ENCODE data around the gene VTI1A. TPM values are rescaled to one million over a fixed set of nuclear protein-coding genes. Genes with fewer than 3 reads are reported as not detected.
A peak's percentile ranks its signal among the peaks of the same experiment; 100 is the strongest.

The VTI1A gene
- total RNA-seq, 1 experiment from 2014 or later: 22.0 TPM

- DNase-seq: no peak
- peak overlapping the region; percentile 78 for H2AK5ac ChIP-seq (ENCODE audit: insufficient read length, low read length)
- H3K4ac ChIP-seq (ENCODE audit: low read depth, low read length): no peak overlapping the region
- no peaks in the 10 kb centered on the region for H3K27me3 ChIP-seq (ENCODE audit: insufficient read depth, low read length)
- H3K9me3 ChIP-seq (ENCODE audit: control insufficient read depth, low read depth, low read length): no peaks in the 10 kb centered on the region
- peaks cover 0 to 5% of the 10 kb centered on the region in 2 experiments; a peak in 1 of 5 replicates for H3K9me3 Mint-ChIP-seq
- H3K79me1 ChIP-seq (ENCODE audit: insufficient read depth, low read depth, low read length, poor library complexity, severe bottlenecking): no peaks in the 10 kb centered on the region
- no peak overlapping the region for H3K27ac ChIP-seq (ENCODE audit: insufficient read length, low read depth, low read length)
- H4K20me1 ChIP-seq (ENCODE audit: control insufficient read depth, insufficient read depth, insufficient read length): no peaks in the 10 kb centered on the region
- H3K23me2 ChIP-seq (ENCODE audit: insufficient read length, low read depth, low read length, poor library complexity, severe bottlenecking): no peaks in the 10 kb centered on the region
- H3T11ph ChIP-seq (ENCODE audit: low read length): no peak overlapping the region
- H2BK5ac ChIP-seq (ENCODE audit: insufficient read length, low read length): no peak overlapping the region
- 0 out of 2 replicates have a peak, but pooled peaks cover 2% of the 10 kb centered on the region for H3K27me3 Mint-ChIP-seq (ENCODE audit: low read depth)
- H3K56ac ChIP-seq (ENCODE audit: insufficient read length, low read depth, low read length): no peak overlapping the region
- no peak overlapping the region for H2AFZ ChIP-seq (ENCODE audit: low read length)
- H3K14ac ChIP-seq (ENCODE audit: insufficient read depth, low read length): no peak overlapping the region
- H3K27ac Mint-ChIP-seq: no peak overlapping the region
- H4K5ac ChIP-seq (ENCODE audit: insufficient read length, low read depth, low read length): no peak overlapping the region
- TF ChIP-seq CTCF (conservative IDR thresholded peaks at IDR 0.05): no peak
- no peak overlapping the region for H3K18ac ChIP-seq (ENCODE audit: insufficient read length, low read depth, low read length)
- peaks cover 0 to 11% (median 2%) of the 10 kb centered on the region in 3 experiments; a peak in 4 of 7 replicates for H3K36me3 Mint-ChIP-seq (ENCODE audit: insufficient read depth in 1 of 3, low read depth in 3 of 3)
- no peak overlapping the region for H4K91ac ChIP-seq (ENCODE audit: insufficient read length, low read depth, low read length)
- H3K23ac ChIP-seq (ENCODE audit: insufficient read length, low read depth, low read length): no peak overlapping the region
- H2BK12ac ChIP-seq (ENCODE audit: insufficient read length, low read depth, low read length): no peak overlapping the region
- no peak overlapping the region for H4K8ac ChIP-seq (replicated peaks; ENCODE audit: insufficient read length, low read depth, low read length)
- H3K9ac ChIP-seq (ENCODE audit: extremely low read depth, insufficient read length, low read length): no peak overlapping the region
- no peaks in the 10 kb centered on the region for H3K79me2 ChIP-seq (ENCODE audit: insufficient read depth, low read length)
- no peak overlapping the region for H2BK120ac ChIP-seq (ENCODE audit: low read depth, low read length, poor library complexity, severe bottlenecking)
- H2BK15ac ChIP-seq (ENCODE audit: low read depth, low read length): no peak overlapping the region
- H3K4me2 ChIP-seq (ENCODE audit: insufficient read depth, insufficient read length, low read length): no peak overlapping the region
- no peak overlapping the region for H2BK20ac ChIP-seq (ENCODE audit: low read depth, low read length, poor library complexity, severe bottlenecking)
- H3K4me1 ChIP-seq (ENCODE audit: insufficient read depth, low read length): no peaks in the 10 kb centered on the region; the same call in 1 of the 2 replicates
- no CpG with 5 or more reads among the region's 4 CpGs for WGBS (ENCODE audit: extremely low coverage, insufficient read length, low lambda C conversion rate)
- H3K4me1 Mint-ChIP-seq: peaks cover 27 to 33% of the 10 kb centered on the region in 2 experiments
- no peak overlapping the region for H3K4me3 Mint-ChIP-seq
Measured at GRCh38 chr10:112790921-112791320, 343.9 kb downstream of the VTI1A start.

All from H9 (cell line).